Adrenal gland (tissue), 12 donors: ENCODE measurements around the gene IL13RA1. TPM values are rescaled to one million over a fixed set of nuclear protein-coding genes. Genes with fewer than 3 reads are reported as not detected.

Experiments
- DNase-seq, 7 donors: peaks; one replicate each; pipeline ENCODE4 v3.0.0-alpha.2; 2019 to 2020
- H3K27ac ChIP-seq, 5 donors: fragments of 200-600 bp; sonication (generic) in 4 of 5; 1 replicate in 3 of 5; 2 replicates in 2 of 5; pipeline versions ENCODE4 v1.5.1 to v1.8.0; 2016 to 2020; ENCODE audit warnings: mild to moderate bottlenecking in 1 of 5
- H3K27me3 ChIP-seq: fragments of 200-600 bp; 2 replicates; pipeline ENCODE4 v1.8.0; 2021
- H3K36me3 ChIP-seq, 2 donors: fragments of 200-600 bp; replicated peaks in 1 of 2; 1 replicate in 1 of 2; 2 replicates in 1 of 2; pipeline versions ENCODE4 v1.5.1 to v1.8.0; 2018 to 2022
- H3K4me1 ChIP-seq, 2 donors: fragments of 200-600 bp; replicated peaks in 1 of 2; 1 replicate in 1 of 2; 2 replicates in 1 of 2; pipeline versions ENCODE4 v1.5.1 to v1.8.0; 2018 to 2021
- H3K4me3 ChIP-seq, 4 donors: fragments of 200-600 bp; sonication (generic) in 3 of 4; one replicate each; pipeline ENCODE4 v1.5.1; 2016 to 2018
- H3K9me3 ChIP-seq, 3 donors: fragments of 200-600 bp; sonication (generic) in 1 of 3; replicated peaks in 1 of 3; 1 replicate in 2 of 3; 2 replicates in 1 of 3; pipeline versions ENCODE4 v1.5.1 to v1.8.0; 2016 to 2021
- POLR2A ChIP-seq, 2 donors: fragments of 450-650 bp; IDR thresholded peaks; one replicate each; pipeline ENCODE4 v1.6.1; 2017; ENCODE audit warnings: antibody characterized with exemption in 2 of 2, mild to moderate bottlenecking in 2 of 2, moderate library complexity in 1 of 2
- WGBS, 4 donors: extraction: QIAGEN DNeasy Blood & Tissue Kit in 2 of 4; methylation state at CpG; one replicate each; pipeline versions ENCODE4 v1.1.5 to v1.1.7; 2013 to 2017; 5-methylcytosine and 5-hydroxymethylcytosine counted together
- intact Hi-C, 2 donors: fragments of 100-400 bp; cut with DNase I; formaldehyde crosslinking; loops; one replicate each; pipeline versions ENCODE4 v1.14.1 to v1.15.0; 2022 to 2023
- polyA plus RNA-seq, 3 donors: library from polyadenylated mRNA; stranded (reverse); fragments of 200-250 nt in 2 of 3; fragments of 350-450 nt in 1 of 3; fragmentation: Illumina TruSeq in 1 of 3; extraction: RNeasy Lipid Tissue Mini Kit (QIAGEN cat#74804) in 1 of 3; gene quantifications; one replicate each; pipeline ENCODE4 v1.2.3, GENCODE V29; 2013 to 2014
- total RNA-seq, 9 donors: library from RNA; depleted of rRNA in 4 of 9; stranded (reverse); fragments of >200 nt in 4 of 9; fragments of 120-200 nt in 1 of 9; fragmentation: NEBNext Ultra II Directional in 1 of 9; extraction: Animal tissue kit (Norgen Biotek cat#: 25700) in 1 of 9; gene quantifications; one replicate each; pipeline versions ENCODE4 v1.1.0 to v1.2.4, GENCODE V29; 2013 to 2023
- TF ChIP-seq, protein P1 (sequence below), 6 experiments: fragments of 450-650 bp in 4 of 6; fragments of 200-600 bp in 2 of 6; sonication (generic) in 1 of 6; IDR thresholded peaks; 1 replicate in 5 of 6; 2 replicates in 1 of 6; pipeline versions ENCODE4 v1.5.1 to v1.8.0; 2016 to 2021; ENCODE audit warnings: antibody characterized with exemption in 6 of 6, mild to moderate bottlenecking in 2 of 6, moderate library complexity in 1 of 6
- donor health status: healthy with polysubstance abuse.
- donor health status: Bipolar disorder and iron deficiency.
- donor health status: DM: yes; HTN: yes; CAD: no.
- donor health status: DM: no; HTN: no; CAD: no.
- donor health status: DM: no; HTN: no; CAD: no.
- donor health status: DM: yes; HTN: yes; CAD: no.

IL13RA1 gene
- total and polyA plus RNA-seq, 12 donors = 19.0 to 93.6 (median 51.0) TPM

DNA sequence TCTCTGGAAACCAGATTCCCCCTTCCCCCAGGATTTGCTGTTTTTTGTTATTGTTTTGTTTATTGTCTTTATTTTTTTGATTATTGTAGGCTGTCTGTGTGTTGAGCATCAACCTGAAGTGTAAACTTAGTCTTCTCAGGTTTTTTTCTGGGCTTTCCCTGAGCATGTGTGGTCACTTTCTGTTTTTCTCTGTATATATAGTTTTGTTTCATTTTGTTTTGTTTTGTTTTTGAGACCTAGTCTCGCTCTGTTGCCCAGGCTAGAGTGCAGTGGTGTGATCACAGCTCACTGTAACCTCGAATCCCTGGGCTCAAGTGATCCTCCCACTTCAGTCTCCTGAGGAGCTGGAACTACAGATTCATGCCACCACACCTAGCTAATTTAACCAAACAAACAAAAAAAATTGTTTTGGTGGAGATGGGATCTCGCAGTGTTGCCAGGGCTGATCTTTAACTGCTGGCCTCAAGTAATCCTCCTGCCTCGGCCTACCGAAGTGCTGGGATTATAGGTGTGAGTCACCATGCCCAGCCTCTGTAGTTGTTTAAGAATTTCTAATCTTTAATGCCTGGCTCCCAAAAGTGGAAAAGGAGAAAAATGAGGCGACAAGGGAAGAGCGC is 9.1 kb downstream of the IL13RA1 start:
- Histone ChIP-seq H3K27me3 (no peaks in the 10 kb centered on the region), H3K9me3 (no peaks in the 10 kb centered on the region), H3K27ac (no peak overlapping the region), H3K4me1 (no peaks in the 10 kb centered on the region), H3K4me3 (no peak overlapping the region), H3K36me3 (no peaks in the 10 kb centered on the region)
- 70 to 91% (median 74%) methylated on average over 7 of the region's 7 CpGs for WGBS, 4 donors
- DNase-seq = no peak
- intact Hi-C loops = no loop called here
- no peak for TF ChIP-seq POLR2A (IDR thresholded peaks at IDR 0.05)
- TF ChIP-seq, protein P1, sequence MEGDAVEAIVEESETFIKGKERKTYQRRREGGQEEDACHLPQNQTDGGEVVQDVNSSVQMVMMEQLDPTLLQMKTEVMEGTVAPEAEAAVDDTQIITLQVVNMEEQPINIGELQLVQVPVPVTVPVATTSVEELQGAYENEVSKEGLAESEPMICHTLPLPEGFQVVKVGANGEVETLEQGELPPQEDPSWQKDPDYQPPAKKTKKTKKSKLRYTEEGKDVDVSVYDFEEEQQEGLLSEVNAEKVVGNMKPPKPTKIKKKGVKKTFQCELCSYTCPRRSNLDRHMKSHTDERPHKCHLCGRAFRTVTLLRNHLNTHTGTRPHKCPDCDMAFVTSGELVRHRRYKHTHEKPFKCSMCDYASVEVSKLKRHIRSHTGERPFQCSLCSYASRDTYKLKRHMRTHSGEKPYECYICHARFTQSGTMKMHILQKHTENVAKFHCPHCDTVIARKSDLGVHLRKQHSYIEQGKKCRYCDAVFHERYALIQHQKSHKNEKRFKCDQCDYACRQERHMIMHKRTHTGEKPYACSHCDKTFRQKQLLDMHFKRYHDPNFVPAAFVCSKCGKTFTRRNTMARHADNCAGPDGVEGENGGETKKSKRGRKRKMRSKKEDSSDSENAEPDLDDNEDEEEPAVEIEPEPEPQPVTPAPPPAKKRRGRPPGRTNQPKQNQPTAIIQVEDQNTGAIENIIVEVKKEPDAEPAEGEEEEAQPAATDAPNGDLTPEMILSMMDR (IDR thresholded peaks at IDR 0.05) = no peak

DNA sequence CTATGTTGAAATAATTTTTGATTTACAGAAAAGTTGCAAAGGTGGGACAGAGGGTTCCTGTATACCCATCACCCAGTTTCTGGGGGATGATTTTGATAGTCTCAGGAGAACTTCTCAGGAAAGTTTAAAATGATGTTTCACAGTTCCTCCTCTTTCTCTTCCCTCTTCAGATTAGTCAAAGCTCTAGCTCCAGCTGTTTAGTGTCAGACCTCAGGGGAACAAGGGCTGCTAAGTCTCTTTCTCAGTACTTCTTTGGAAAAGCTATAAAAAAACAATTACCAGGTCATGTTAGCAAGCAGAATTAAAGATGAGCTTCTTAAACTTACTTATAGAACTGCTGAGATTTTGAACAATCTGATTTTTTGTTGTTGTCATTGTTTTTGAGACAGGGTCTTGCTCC is 12.2 kb downstream of the IL13RA1 start:
- intact Hi-C loops = no loop called here
- Histone ChIP-seq H3K27me3 (peaks cover 3% of the 10 kb centered on the region), H3K4me1 (no peaks in the 10 kb centered on the region), H3K27ac (no peak overlapping the region), H3K4me3 (no peak overlapping the region), H3K36me3 (no peaks in the 10 kb centered on the region), H3K9me3 (no peaks in the 10 kb centered on the region)
- TF ChIP-seq, protein P1 (IDR thresholded peaks at IDR 0.05) = no peak
- TF ChIP-seq POLR2A (IDR thresholded peaks at IDR 0.05) = no peak
- no peak for DNase-seq

DNA sequence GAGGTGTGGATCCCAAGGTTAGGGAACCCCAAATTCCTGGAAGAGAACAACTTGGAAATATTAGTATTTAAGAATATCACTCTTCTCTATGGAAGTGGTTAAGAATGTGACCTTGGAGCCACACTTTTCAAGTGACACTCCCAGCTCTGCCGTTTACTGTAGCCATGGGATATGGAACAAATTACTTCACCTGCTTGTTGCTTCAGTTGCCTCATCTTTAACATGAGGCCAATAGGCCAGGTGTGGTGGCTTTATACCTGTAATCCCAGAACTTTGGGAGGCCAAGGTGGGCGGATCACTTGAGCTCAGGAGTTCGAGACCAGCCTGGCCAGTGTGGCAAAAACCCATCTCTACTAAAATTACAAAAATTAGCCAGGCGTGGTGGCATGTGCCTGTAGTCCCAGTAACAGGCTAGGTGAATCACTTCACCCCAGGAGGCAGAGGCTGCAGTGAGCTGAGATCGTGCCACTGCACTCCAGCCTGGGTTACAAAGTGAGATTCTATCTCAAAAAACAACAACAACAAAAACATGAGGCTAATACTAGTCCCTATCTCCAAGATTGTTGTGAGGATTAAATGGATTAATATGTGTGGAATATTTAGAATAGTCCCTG is 13.0 kb downstream of the IL13RA1 start:
- Histone ChIP-seq H3K36me3 (no peaks in the 10 kb centered on the region), H3K9me3 (no peaks in the 10 kb centered on the region), H3K27me3 (peaks cover 7% of the 10 kb centered on the region), H3K4me3 (no peak overlapping the region), H3K27ac (no peak overlapping the region), H3K4me1 (peaks cover 0 to 4% of the 10 kb centered on the region in 2 donors)
- no peak for TF ChIP-seq POLR2A (IDR thresholded peaks at IDR 0.05)
- TF ChIP-seq, protein P1 (IDR thresholded peaks at IDR 0.05) = no peak
- no peak for DNase-seq
- intact Hi-C loops = no loop called here
- WGBS, 4 donors = 63 to 77% (median 65%) methylated on average over 3 to 5 of the region's 5 CpGs

DNA sequence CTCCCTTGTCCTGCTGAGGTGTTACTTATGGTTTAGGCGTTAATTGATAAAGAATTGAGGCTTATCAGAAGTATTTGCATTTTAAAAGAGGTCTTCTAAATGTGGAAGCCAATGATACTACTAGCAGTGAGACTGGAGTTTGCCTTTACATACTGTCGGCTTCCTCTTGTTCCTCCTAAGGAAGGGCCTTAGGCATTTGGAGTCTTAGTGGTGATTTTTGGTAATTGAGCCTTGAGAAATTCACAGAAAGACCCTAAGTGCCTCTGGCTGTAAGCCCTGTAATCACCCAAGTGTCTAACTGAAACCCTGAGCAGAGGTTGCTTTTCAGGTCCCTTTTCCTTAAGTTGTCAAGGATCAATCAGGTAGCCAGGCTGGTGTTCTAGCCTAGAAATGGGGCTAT is 14.8 kb downstream of the IL13RA1 start:
- Histone ChIP-seq H3K27ac (no peak overlapping the region), H3K27me3 (peaks cover 7% of the 10 kb centered on the region), H3K4me1 (peaks cover 0 to 4% of the 10 kb centered on the region in 2 donors), H3K9me3 (no peaks in the 10 kb centered on the region), H3K36me3 (no peaks in the 10 kb centered on the region), H3K4me3 (no peak overlapping the region)
- 72 to 96% (median 85%) methylated on average over 2 of the region's 2 CpGs for WGBS, 4 donors
- intact Hi-C loops = no loop called here
- TF ChIP-seq POLR2A (IDR thresholded peaks at IDR 0.05) = no peak
- TF ChIP-seq, protein P1 (IDR thresholded peaks at IDR 0.05) = no peak
- DNase-seq = no peak
